ENCODE results near the gene PELI2.

The PELI2 gene

GRCh38 chr14:56118611-56119181 lies 485 bp downstream of the PELI2 start:
- in situ Hi-C loops (cut with HindIII; ENCODE audit: low sequenced_read_pairs): no loop called here

- in situ Hi-C loops (cut with HindIII; ENCODE audit: low sequenced_read_pairs): no loop called here
Measured at GRCh38 chr14:56119201-56119981, 1.2 kb downstream of the PELI2 start.

DNA sequence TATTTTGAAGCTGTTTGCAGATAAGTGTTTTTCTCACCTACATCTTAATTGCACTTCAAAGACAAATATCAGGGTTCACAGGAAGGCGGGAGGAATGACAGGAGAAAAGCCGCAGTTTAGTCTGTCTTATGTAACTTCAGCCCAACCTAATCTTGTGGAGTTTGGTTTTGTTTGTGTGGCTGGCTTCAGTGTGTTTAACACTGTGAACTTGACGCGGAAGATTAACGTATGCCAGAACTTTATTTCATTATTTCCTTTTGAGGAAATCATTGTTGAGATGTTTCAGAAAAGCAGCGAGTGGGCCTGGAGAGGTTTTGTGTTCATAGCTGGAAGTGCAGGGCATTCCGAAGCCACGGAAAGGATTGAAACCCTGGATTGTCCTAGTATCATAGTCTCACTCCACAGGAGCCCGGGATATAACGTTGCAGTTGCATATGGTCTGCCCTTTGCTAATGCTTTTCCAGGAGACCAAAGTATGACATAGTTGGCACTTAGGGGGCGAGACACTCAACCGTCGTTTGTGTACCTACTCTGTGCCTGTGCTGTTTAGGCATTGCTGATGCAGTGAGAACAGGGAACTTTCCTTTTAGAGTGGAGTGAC lies 2.0 kb downstream of the PELI2 start:
- in situ Hi-C loops (cut with HindIII; ENCODE audit: low sequenced_read_pairs): no loop called here

DNA sequence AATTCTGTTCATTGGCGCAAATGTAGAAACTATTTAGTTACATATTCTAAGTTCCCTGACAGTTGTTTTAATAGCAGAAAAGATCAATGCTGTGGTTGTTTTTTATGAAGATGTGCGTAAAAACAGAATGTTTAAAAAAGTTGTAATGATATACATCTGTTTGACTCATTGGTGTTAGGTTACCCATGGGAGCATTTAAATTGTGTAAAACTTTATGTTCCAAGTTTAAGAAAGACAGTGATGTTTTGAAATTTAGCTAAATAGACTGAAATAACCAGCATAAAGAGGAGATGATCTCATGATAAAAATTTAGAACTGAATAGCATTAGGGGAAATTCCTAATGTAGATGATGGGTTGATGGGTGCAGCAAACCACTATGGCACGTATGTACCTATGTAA lies 3.6 kb downstream of the PELI2 start:
- in situ Hi-C loops (cut with HindIII; ENCODE audit: low sequenced_read_pairs): no loop called here

DNA sequence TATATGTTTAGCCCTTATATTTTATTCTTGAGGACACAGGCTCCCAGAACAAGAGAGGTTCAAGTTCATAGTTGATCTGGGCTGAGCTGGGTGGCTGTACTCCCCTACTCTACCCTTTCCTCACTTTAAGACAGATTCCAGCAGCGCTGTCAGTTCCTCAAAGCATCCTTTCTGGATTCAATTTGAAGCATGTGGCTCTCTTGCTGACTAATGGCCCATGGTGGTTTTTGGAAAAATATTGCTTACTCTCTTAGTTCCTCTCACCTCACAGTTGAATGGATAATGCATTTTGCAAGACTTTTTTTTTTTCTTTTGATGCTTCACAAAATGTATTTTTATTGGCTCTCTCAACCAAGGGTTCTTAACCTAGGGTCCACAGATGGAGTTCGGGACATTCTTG lies 4.1 kb downstream of the PELI2 start:
- in situ Hi-C loops (cut with HindIII; ENCODE audit: low sequenced_read_pairs): no loop called here

- in situ Hi-C loops (cut with HindIII; ENCODE audit: low sequenced_read_pairs): no loop called here
Measured at GRCh38 chr14:56124327-56124726, 6.1 kb downstream of the PELI2 start.

GRCh38 chr14:56125772-56126636 lies 7.8 kb downstream of the PELI2 start:
- in situ Hi-C loops (cut with HindIII; ENCODE audit: low sequenced_read_pairs): no loop called here

GRCh38 chr14:56126637-56126913 lies 8.4 kb downstream of the PELI2 start:
- in situ Hi-C loops (cut with HindIII; ENCODE audit: low sequenced_read_pairs): no loop called here

DNA sequence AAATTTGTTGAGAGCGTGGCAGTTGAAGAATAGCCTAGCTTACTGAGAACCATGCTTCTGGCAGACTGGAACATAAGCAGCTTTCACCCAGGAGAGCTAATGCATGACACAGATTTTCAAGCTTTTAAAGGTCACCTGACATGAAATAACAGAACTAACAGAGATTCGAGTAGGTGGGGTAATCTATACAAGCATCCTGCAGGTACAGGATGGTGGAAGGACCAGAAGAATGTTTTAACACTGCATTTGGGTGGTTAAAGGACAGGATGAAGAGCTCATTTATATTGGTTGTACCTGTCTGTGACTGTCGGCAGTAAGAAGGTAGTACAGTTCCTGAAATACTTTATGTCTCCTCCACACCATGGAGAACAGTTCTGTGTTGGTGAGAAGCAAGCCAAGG lies 8.9 kb downstream of the PELI2 start:
- in situ Hi-C loops (cut with HindIII; ENCODE audit: low sequenced_read_pairs): no loop called here

DNA sequence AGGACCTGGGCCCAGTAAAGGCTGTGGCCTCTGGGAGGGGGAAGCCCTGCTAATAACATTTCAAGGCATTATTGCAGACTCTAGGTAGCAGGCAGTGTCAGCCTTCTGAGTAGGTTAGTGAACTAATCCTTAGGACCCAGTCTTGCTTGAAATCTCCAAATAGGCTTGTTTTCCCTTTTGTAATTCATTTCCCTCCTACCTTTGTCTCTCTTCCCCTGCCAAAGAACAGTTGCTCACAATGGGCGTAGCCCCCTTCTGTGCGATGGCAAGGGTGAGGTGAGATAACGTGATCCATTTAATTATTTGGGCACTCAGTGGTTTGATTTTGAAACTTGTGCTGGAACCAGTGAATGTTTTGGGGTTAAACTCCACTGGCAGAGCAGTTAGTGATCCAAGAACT lies 10.9 kb downstream of the PELI2 start:
- in situ Hi-C loops (cut with HindIII; ENCODE audit: low sequenced_read_pairs): no loop called here

- in situ Hi-C loops (cut with HindIII; ENCODE audit: low sequenced_read_pairs): no loop called here
Measured at GRCh38 chr14:56129933-56130332, 11.7 kb downstream of the PELI2 start.

- in situ Hi-C loops (cut with HindIII; ENCODE audit: low sequenced_read_pairs): no loop called here
Measured at GRCh38 chr14:56131004-56131864, 13.0 kb downstream of the PELI2 start.

GRCh38 chr14:56131865-56132833 lies 13.9 kb downstream of the PELI2 start:
- in situ Hi-C loops (cut with HindIII; ENCODE audit: low sequenced_read_pairs): no loop called here

DNA sequence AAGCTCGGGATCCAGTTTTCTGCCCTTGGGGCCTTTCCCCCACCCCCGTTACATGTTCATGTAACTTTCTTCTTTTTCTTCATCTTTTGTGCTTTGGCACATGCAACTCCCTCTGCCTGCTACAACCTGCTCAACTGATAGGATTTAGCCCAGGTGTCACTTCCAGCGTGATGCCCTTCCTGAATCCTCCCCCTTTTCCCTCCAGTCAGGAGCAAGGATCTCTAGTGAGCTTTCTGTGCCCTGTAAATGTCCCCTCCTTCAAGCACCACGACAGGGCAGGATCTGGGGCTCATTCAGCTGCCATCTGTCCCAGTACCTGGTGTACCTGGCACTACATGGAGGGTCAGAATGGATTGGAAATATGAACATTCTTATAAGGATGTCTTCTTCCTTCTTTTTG lies 15.3 kb downstream of the PELI2 start:
- in situ Hi-C loops (cut with HindIII; ENCODE audit: low sequenced_read_pairs): no loop called here

DNA sequence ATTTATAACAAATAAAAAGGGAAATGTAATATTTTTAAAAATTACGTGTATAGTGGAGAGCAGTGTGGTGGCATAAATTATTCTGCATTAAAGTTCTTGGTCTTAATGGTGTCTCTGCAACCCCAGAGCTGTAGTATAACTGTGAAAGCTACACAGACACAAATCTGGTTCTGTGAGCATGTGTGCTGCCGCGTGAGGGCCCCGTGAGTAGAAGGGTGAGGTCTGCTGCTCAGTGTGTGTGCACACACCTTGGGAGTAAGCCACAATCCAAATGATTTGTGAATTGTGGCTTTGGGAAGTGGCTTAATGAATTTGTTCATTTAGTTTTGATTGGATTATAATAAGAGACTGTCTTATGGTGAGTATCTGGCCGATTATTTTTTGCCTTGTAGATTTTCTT lies 16.8 kb downstream of the PELI2 start:
- in situ Hi-C loops (cut with HindIII; ENCODE audit: low sequenced_read_pairs): no loop called here

- in situ Hi-C loops (cut with HindIII; ENCODE audit: low sequenced_read_pairs): no loop called here
Measured at GRCh38 chr14:56135668-56136067, 17.5 kb downstream of the PELI2 start.

GRCh38 chr14:56136571-56137452 lies 18.6 kb downstream of the PELI2 start:
- in situ Hi-C loops (cut with HindIII; ENCODE audit: low sequenced_read_pairs): no loop called here

DNA sequence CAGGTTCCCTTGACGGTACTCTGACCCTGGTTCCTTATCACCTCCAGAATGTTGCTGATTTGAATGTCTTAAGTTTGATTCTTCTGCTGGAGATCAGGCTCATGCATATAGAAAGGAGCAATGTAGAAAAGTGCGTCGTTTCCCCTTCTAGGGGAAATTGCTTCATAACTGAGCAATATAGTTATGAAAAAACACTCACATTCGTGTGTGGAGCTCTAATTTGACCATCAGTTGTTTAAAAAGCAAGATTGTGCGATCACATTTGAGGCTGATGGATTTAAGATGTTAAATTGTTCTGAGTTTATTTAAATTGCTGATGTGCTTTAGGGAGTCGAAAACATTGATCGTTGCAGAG lies 19.2 kb downstream of the PELI2 start:
- in situ Hi-C loops (cut with HindIII; ENCODE audit: low sequenced_read_pairs): no loop called here

DNA sequence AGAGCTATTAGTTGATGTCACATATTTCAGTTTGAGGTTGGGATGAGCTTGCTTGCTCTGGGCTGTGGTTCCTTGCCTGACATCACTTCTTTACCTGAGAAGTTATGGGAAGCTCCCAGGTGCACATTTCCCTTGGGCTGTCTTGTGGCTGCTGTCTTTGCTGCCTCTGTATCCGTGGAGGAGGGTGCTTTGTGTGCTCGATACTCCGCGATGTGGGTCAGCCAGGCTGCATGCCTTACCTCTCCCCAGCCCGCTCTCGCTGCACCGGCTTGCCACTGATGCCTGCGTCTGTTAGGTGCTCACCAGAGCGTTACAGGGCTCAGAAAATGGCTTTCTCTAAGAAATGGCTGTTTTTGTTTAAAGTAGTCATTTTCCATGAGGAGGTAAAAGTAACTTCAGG lies 19.6 kb downstream of the PELI2 start:
- in situ Hi-C loops (cut with HindIII; ENCODE audit: low sequenced_read_pairs): no loop called here
